GM12872 (cell line): ENCODE measurements around the gene CELF4.

ENCODE experiments used
- TF ChIP-seq, protein P1 (sequence below): IDR thresholded peaks from 3 replicates; pipeline ENCODE4 v1.5.1; 2011; ENCODE audit warnings: low read depth, mild to moderate bottlenecking, low read length, moderate library complexity; ENCODE audit not compliant: insufficient read depth

CELF4 gene

GRCh38 chr18:37565101-37565976, at the start of gene CELF4:
TSS of gene CELF4 (minus strand) at chr18:37565798.
- TF ChIP-seq, protein P1, sequence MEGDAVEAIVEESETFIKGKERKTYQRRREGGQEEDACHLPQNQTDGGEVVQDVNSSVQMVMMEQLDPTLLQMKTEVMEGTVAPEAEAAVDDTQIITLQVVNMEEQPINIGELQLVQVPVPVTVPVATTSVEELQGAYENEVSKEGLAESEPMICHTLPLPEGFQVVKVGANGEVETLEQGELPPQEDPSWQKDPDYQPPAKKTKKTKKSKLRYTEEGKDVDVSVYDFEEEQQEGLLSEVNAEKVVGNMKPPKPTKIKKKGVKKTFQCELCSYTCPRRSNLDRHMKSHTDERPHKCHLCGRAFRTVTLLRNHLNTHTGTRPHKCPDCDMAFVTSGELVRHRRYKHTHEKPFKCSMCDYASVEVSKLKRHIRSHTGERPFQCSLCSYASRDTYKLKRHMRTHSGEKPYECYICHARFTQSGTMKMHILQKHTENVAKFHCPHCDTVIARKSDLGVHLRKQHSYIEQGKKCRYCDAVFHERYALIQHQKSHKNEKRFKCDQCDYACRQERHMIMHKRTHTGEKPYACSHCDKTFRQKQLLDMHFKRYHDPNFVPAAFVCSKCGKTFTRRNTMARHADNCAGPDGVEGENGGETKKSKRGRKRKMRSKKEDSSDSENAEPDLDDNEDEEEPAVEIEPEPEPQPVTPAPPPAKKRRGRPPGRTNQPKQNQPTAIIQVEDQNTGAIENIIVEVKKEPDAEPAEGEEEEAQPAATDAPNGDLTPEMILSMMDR, result no peak

DNA sequence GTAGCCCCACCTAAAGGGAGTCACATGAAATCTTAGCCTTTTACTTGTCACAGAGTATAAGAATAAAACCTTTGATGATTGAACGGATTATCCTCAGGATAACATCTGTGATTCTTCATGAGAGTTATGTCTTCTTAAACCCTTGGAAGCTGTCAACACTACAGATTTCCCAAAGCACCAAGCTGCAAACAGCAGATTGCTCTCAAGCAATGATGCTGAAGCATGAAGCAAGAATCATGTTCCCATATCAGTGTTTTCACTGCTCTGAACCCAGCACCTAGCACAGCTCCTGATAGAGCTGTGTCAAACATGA, 47.6 kb upstream of the CELF4 start:
- TF ChIP-seq, protein P1, result no peak

GRCh38 chr18:37612524-37613252, 47.1 kb upstream of the CELF4 start:
- TF ChIP-seq, protein P1, result no peak

DNA sequence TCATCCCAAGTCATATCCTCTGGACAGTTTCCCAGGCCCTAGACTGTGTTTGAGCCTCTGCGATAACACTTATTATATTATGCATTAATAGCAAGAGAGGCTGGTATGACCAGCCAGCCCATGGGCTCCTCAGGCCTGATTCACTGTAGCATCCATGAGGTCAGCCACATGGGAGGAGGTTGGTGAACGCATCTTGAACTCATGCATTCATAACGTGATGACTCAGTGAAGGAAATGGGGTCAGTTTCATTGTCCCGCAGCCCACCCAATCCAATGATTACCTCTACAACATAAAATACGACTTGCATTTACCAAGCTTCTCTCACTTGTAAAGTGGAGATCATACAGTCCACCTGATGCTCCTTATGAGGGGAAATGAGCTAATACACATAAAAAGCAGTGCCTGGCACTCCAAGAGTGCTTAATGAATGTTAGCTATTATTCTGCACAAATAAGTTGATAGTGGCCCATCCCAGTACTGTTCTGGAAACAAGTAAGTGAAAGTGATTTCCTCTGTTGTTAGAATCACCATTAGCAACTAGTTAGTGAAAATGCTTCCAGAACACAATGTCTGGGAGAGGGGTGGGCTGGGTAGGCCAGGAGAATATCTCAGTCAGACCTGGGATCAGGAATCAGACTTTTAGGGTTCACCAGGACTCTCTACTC, 46.1 kb upstream of the CELF4 start:
- TF ChIP-seq, protein P1, result no peak

- TF ChIP-seq, protein P1, result no peak
These were observed 43.3 kb upstream of the CELF4 start for GRCh38 chr18:37608876-37609275.

DNA sequence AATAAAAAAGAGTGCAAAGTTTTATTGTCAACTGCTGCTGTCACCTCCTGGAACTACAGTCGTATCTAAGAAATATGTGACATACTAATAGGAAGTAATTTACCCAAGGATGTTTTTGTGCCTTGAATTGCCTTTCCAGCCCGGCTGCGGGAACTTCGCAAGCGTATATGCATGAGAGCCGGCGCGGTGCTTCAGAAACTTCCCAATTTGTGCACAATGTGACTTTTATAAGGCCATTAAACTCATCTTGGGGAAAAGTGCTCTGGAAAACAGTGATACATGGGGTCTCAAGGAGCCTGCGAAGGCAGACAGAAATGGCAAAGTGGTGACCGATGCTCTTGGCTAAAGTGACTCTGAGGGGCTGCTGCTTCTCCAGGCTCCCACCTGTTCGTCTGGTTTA, 41.7 kb upstream of the CELF4 start:
- TF ChIP-seq, protein P1, result no peak

DNA sequence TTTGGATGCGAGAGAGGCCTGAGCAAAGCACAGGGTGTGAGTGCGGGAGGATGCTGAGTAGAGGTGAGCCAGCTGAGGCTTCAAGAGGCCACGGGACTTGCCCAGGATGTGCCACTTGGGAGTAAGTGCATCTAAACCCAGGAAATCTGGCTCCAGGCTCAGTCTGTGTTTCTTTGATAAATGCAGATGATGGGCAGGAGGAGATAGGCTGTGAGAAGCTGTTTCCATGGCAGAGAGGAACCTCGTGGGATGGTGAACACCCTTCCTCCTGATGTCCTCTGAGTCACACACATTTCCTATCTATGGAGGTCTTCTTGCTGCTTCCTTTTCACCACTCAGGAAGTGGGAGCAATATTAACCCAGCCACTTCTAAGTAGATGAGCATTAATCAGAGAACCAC, 38.4 kb upstream of the CELF4 start:
- TF ChIP-seq, protein P1, result no peak
